Erythroblast (primary cell): Measurements from ENCODE around the gene PLA2G15.

Experiments used
- GATA1 ChIP-seq: IDR thresholded peaks from 2 replicates; pipeline ENCODE4 v1.6.1; 2011; ENCODE audit warnings: low read depth, mild to moderate bottlenecking, control low read depth, low read length, moderate library complexity
- POLR2A ChIP-seq: IDR thresholded peaks from 2 replicates; pipeline ENCODE4 v1.6.1; 2011; ENCODE audit warnings: mild to moderate bottlenecking, low read length

DNA sequence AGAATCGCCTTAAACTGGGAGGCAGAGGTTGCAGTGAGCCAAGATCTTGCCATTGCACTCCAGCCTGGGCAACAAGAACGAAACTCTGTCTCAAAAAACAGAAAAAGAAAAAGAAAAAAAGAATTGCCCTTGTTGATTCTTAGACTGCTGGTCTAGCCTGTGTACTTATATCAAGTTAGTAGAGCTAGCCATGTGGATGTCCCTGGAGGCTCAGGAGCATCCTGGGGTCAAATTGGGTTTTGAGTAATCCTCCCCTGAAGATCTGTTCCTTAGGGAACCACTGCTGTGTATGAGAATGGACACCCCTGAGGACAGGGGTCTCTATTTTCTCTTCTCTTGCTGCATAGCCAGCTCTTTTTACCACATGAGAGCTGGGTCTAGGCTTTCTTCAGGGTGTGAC lies 44.0 kb downstream of the PLA2G15 start:
- no peak for TF ChIP-seq POLR2A
- no peak for TF ChIP-seq GATA1
